GM12878 (cell line): ENCODE measurements around the gene CELSR1. TPM values are rescaled to one million over a fixed set of nuclear protein-coding genes. Genes with fewer than 3 reads are reported as not detected.

ENCODE experiments used
- ATF3 ChIP-seq: IDR thresholded peaks from 2 replicates; pipeline ENCODE4 v1.6.1; 2011; ENCODE audit warnings: low read depth, mild to moderate bottlenecking, low read length, moderate library complexity, borderline replicate concordance; ENCODE audit errors: extremely low read depth
- CREM ChIP-seq: IDR thresholded peaks from 2 replicates; pipeline ENCODE4 v1.6.1; 2014; ENCODE audit warnings: antibody characterized with exemption, low read depth
- EED ChIP-seq: sonication (generic); IDR thresholded peaks from 2 replicates; pipeline ENCODE4 v1.6.1; 2016; ENCODE audit warnings: antibody characterized with exemption, low read depth
- KLF5 ChIP-seq: fragments of 450-650 bp; IDR thresholded peaks from 2 replicates; pipeline ENCODE4 v1.6.1; 2014; ENCODE audit warnings: mild to moderate bottlenecking; ENCODE audit not compliant: partially characterized antibody
- MTA3 ChIP-seq: IDR thresholded peaks from 2 replicates; pipeline ENCODE4 v1.6.1; 2012; ENCODE audit warnings: low read length, inconsistent platforms, borderline replicate concordance
- MXI1 ChIP-seq: fragments of 150-350 bp; IDR thresholded peaks from 2 replicates; pipeline ENCODE4 v1.6.1; 2011; ENCODE audit warnings: low read depth, mild to moderate bottlenecking, inconsistent platforms, low read length, improper control_type of control experiment
- NFYA ChIP-seq: IDR thresholded peaks from 2 replicates; pipeline ENCODE4 v1.6.1; 2011; ENCODE audit warnings: low read depth, mild to moderate bottlenecking, low read length, improper control_type of control experiment, borderline replicate concordance
- POLR2A ChIP-seq: IDR thresholded peaks from 2 replicates; pipeline ENCODE4 v1.6.1; 2011; ENCODE audit warnings: low read depth, mild to moderate bottlenecking, low read length
- PRDM15 ChIP-seq: fragments of 450-650 bp; formaldehyde crosslinking; IDR thresholded peaks from 2 replicates; pipeline ENCODE4 v1.4.0; 2020; ENCODE audit warnings: mild to moderate bottlenecking, moderate library complexity
- RBBP5 ChIP-seq: fragments of 200-600 bp; sonication (generic); conservative IDR thresholded peaks from 2 replicates; pipeline ENCODE4 v1.6.1; 2016
- SMAD5 ChIP-seq: IDR thresholded peaks from 2 replicates; pipeline ENCODE4 v1.6.1; 2016; ENCODE audit warnings: antibody characterized with exemption, low read depth
- SP1 ChIP-seq: IDR thresholded peaks from one replicate; pipeline ENCODE4 v1.6.1; 2011; ENCODE audit warnings: low read depth, low read length
- SRF ChIP-seq, 2 experiments: IDR thresholded peaks; 2 replicates each; pipeline ENCODE4 v1.6.1; 2011; ENCODE audit warnings: low read depth in 2 of 2, low read length in 2 of 2, mild to moderate bottlenecking in 1 of 2, moderate library complexity in 1 of 2
- TARDBP ChIP-seq: IDR thresholded peaks from 2 replicates; pipeline ENCODE4 v1.6.1; 2016; ENCODE audit warnings: borderline replicate concordance
- TBL1XR1 ChIP-seq: IDR thresholded peaks from 2 replicates; pipeline ENCODE4 v1.6.1; 2012; ENCODE audit warnings: low read depth, low read length, improper control_type of control experiment
- TCF3 ChIP-seq: IDR thresholded peaks from 2 replicates; pipeline ENCODE4 v1.6.1; 2012; ENCODE audit warnings: low read depth, mild to moderate bottlenecking, low read length, borderline replicate concordance; ENCODE audit not compliant: insufficient read depth
- YY1 ChIP-seq: IDR thresholded peaks from 2 replicates; pipeline ENCODE4 v1.6.1; 2011; ENCODE audit warnings: low read depth, mild to moderate bottlenecking, low read length
- ZNF217 ChIP-seq: fragments of 450-650 bp; IDR thresholded peaks from 2 replicates; pipeline ENCODE4 v1.6.1; 2017; ENCODE audit warnings: antibody characterized with exemption, mild to moderate bottlenecking
- polyA plus RNA-seq, 11 experiments: library from polyadenylated mRNA; depleted of rRNA in 4 of 11; unstranded in 6 of 11; stranded (reverse) in 5 of 11; fragments of >200 nt; fragmentation: Nextera tagmentation in 4 of 11; fragmentation: Illumina TruSeq in 1 of 11; extraction: Ambion mirVana in 4 of 11; extraction: Trizol in 1 of 11; gene quantifications; 1 replicate in 1 of 11; 2 replicates in 10 of 11; pipeline versions ENCODE4 v1.2.1 to v1.2.3, GENCODE V29; 2011 to 2016; ENCODE audit warnings: inconsistent platforms in 2 of 11, missing spikeins in 2 of 11, low read depth in 1 of 11
- total RNA-seq, 4 experiments: library from RNA; depleted of rRNA in 3 of 4; stranded (reverse); fragments of >200 nt in 3 of 4; fragmentation: Illumina TruSeq in 1 of 4; extraction: Trizol in 1 of 4; gene quantifications; 2 replicates each; pipeline versions ENCODE4 v1.2.1 to v1.2.3, GENCODE V29; 2013 to 2021
- TF ChIP-seq, protein P1 (sequence below), 3 experiments: IDR thresholded peaks in 2 of 3; conservative IDR thresholded peaks in 1 of 3; 2 replicates each; pipeline ENCODE4 v1.5.1; 2011; ENCODE audit warnings: low read depth in 3 of 3, low read length in 3 of 3, mild to moderate bottlenecking in 3 of 3, control low read depth in 2 of 3, moderate library complexity in 2 of 3, inconsistent platforms in 1 of 3, mixed read lengths in 1 of 3; ENCODE audit not compliant: control insufficient read depth in 2 of 3, insufficient read depth in 1 of 3; ENCODE audit errors: extremely low read depth in 1 of 3
- TF ChIP-seq, protein P2 (sequence below): IDR thresholded peaks from 2 replicates; pipeline ENCODE4 v1.6.1; 2011; ENCODE audit warnings: borderline replicate concordance, low read depth, mild to moderate bottlenecking, moderate library complexity, mixed read lengths, low read length; ENCODE audit not compliant: insufficient read depth; ENCODE audit errors: extremely low read length

The CELSR1 gene
- total and polyA plus RNA-seq, 10 of the 15 experiments (the other 5 are each of a cell fraction or from before 2014, with no cell fraction given), result 0.05 to 1.7 (median 0.35) TPM; not detected in 2

- no peak for TF ChIP-seq ATF3
- TF ChIP-seq POLR2A, result peak; percentile 95
- peak; percentile 51; the same call in 1 of the 2 replicates for TF ChIP-seq CREM
- TF ChIP-seq SMAD5, result peak; percentile 72
- 0 out of 2 replicates have a peak, but pooled peaks have one; percentile 40 for TF ChIP-seq TBL1XR1
- TF ChIP-seq, protein P1, sequence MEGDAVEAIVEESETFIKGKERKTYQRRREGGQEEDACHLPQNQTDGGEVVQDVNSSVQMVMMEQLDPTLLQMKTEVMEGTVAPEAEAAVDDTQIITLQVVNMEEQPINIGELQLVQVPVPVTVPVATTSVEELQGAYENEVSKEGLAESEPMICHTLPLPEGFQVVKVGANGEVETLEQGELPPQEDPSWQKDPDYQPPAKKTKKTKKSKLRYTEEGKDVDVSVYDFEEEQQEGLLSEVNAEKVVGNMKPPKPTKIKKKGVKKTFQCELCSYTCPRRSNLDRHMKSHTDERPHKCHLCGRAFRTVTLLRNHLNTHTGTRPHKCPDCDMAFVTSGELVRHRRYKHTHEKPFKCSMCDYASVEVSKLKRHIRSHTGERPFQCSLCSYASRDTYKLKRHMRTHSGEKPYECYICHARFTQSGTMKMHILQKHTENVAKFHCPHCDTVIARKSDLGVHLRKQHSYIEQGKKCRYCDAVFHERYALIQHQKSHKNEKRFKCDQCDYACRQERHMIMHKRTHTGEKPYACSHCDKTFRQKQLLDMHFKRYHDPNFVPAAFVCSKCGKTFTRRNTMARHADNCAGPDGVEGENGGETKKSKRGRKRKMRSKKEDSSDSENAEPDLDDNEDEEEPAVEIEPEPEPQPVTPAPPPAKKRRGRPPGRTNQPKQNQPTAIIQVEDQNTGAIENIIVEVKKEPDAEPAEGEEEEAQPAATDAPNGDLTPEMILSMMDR (IDR thresholded peaks at IDR 0.05 in 2 of 3, conservative IDR thresholded peaks at IDR 0.05 in 1 of 3; ENCODE audit: control insufficient read depth in 2 of 3, extremely low read depth in 1 of 3, insufficient read depth in 1 of 3, low read depth in 3 of 3, low read length in 3 of 3), result no peak
- TF ChIP-seq MXI1, result peak; percentile 95
- TF ChIP-seq, protein P2, sequence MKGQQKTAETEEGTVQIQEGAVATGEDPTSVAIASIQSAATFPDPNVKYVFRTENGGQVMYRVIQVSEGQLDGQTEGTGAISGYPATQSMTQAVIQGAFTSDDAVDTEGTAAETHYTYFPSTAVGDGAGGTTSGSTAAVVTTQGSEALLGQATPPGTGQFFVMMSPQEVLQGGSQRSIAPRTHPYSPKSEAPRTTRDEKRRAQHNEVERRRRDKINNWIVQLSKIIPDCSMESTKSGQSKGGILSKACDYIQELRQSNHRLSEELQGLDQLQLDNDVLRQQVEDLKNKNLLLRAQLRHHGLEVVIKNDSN, result no peak
- peak; percentile 63 to 82; a peak in 3 of 4 replicates for TF ChIP-seq SRF (IDR thresholded peaks at IDR 0.05; ENCODE audit: low read depth in 2 of 2, low read length in 2 of 2)
- TF ChIP-seq YY1, result peak; percentile 82
- peak; percentile 55 for TF ChIP-seq SP1
- TF ChIP-seq PRDM15 (CRISPR knock-in tag), result no peak
- TF ChIP-seq EED, result no peak
- TF ChIP-seq RBBP5, result no peak
- TF ChIP-seq MTA3, result no peak
- TF ChIP-seq NFYA, result no peak
- TF ChIP-seq KLF5, result no peak
- peak; percentile 90; the same call in 1 of the 2 replicates for TF ChIP-seq TCF3
- TF ChIP-seq TARDBP, result no peak
- TF ChIP-seq ZNF217, result no peak
Observed at GRCh38 chr22:46335201-46336118, 202.0 kb downstream of the CELSR1 start, which contains the start of gene TRMU (continued).
